ENCODE measurements around the gene FRRS1L.

The FRRS1L gene

DNA sequence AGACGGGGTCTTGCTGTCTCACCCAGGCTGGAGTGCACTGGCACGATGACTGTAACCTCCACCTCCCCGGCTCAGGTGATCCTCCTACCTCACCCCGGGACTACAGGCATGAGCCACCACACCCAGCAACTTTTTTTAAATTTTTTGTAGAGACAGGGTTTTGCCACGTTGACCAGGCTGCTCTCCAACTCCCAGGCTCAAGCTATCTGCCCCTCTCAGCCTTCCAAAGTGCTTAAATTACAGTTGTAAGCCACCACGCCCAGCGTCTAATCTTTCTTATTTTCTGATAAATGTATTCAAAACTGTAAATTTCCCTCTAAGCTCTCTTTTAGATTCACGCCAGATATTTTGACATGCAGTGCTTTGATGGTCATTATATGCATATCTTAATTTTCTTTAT is 10.3 kb downstream of the FRRS1L start (continued):
- TF ChIP-seq TSHZ2 (CRISPR knock-in tag; IDR thresholded peaks at IDR 0.05), result no peak

GRCh38 chr9:109150925-109151545 is 16.0 kb downstream of the FRRS1L start:
- TF ChIP-seq ZC3H10 (CRISPR knock-in tag; IDR thresholded peaks at IDR 0.05), result no peak
- TF ChIP-seq SNAI2 (CRISPR knock-in tag; IDR thresholded peaks at IDR 0.05), result no peak
- no peak for TF ChIP-seq CSRNP3 (CRISPR knock-in tag; IDR thresholded peaks at IDR 0.05)
- TF ChIP-seq POU6F1 (CRISPR knock-in tag; IDR thresholded peaks at IDR 0.05; ENCODE audit: borderline replicate concordance, low read depth), result no peak
- no peak for TF ChIP-seq OSR1 (CRISPR knock-in tag; IDR thresholded peaks at IDR 0.05)
- no peak for TF ChIP-seq ESRRG (CRISPR knock-in tag; IDR thresholded peaks at IDR 0.05)
- no peak for TF ChIP-seq GLIS3 (CRISPR knock-in tag; IDR thresholded peaks at IDR 0.05)
- no peak for TF ChIP-seq ZNF70 (CRISPR knock-in tag; IDR thresholded peaks at IDR 0.05)
- ATAC-seq, result no peak

DNA sequence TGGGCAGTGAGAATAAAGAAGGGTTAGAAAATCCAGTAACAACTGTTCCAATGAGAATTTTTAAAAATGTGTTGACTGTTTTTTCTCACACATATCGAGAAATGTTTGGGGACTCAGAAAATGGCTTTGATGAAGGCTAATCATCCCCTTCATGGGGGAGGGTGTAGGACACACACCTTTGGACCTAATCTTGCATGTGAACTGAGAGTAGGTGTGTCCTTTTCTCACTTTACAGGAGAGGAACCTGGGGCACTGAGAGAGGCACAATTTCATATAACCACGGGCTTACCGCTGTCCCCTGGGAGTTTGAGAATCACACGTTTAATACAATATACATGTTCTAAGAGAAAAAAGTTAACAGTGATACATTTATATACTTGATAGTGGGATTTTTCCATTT is 17.3 kb downstream of the FRRS1L start:
- TF ChIP-seq RARB (CRISPR knock-in tag; IDR thresholded peaks at IDR 0.05), result no peak
- TF ChIP-seq ZNF8 (CRISPR knock-in tag; IDR thresholded peaks at IDR 0.05), result no peak
- TF ChIP-seq TSHZ2 (CRISPR knock-in tag; IDR thresholded peaks at IDR 0.05), result no peak
- no peak for ATAC-seq

DNA sequence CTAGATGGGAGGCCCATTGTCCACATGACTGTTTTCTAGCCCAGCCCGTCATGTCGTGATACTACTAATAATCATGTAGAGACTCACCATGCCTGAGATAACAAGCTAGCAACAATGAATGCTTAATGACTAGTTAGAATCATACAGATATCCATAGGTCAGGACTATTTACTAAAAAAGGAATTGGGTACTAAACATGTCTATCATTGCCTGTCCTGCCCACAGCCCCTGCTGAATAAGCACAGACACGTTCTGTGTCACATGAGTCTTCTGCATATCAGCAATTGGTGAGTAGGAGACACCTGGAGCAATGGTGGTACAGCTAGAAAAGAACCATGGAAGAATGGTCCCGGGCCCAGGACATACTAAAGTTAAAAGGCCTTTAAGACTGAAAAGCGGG is 18.0 kb downstream of the FRRS1L start:
- no peak for ATAC-seq
- TF ChIP-seq TCF4 (CRISPR knock-in tag; IDR thresholded peaks at IDR 0.05; ENCODE audit: borderline replicate concordance) (no peak), BACH2 (CRISPR knock-in tag; IDR thresholded peaks at IDR 0.05; ENCODE audit: borderline replicate concordance) (no peak), PPARA (CRISPR knock-in tag; IDR thresholded peaks at IDR 0.05; ENCODE audit: borderline replicate concordance) (no peak)

- no peak for ATAC-seq
- no peak for TF ChIP-seq PPARA (CRISPR knock-in tag; IDR thresholded peaks at IDR 0.05; ENCODE audit: borderline replicate concordance)
- TF ChIP-seq SNAI2 (CRISPR knock-in tag; IDR thresholded peaks at IDR 0.05), result no peak
- TF ChIP-seq CSDC2 (CRISPR knock-in tag; IDR thresholded peaks at IDR 0.05), result no peak
- TF ChIP-seq ISL1 (CRISPR knock-in tag; IDR thresholded peaks at IDR 0.05), result no peak
- no peak for TF ChIP-seq TOX (CRISPR knock-in tag; IDR thresholded peaks at IDR 0.05; ENCODE audit: borderline replicate concordance)
- no peak for TF ChIP-seq ESRRG (CRISPR knock-in tag; IDR thresholded peaks at IDR 0.05)
- TF ChIP-seq ZNF565 (CRISPR knock-in tag; conservative IDR thresholded peaks at IDR 0.05; ENCODE audit: low read depth), result no peak
- no peak for TF ChIP-seq ZFP30 (CRISPR knock-in tag; IDR thresholded peaks at IDR 0.05)
- TF ChIP-seq, protein P1, sequence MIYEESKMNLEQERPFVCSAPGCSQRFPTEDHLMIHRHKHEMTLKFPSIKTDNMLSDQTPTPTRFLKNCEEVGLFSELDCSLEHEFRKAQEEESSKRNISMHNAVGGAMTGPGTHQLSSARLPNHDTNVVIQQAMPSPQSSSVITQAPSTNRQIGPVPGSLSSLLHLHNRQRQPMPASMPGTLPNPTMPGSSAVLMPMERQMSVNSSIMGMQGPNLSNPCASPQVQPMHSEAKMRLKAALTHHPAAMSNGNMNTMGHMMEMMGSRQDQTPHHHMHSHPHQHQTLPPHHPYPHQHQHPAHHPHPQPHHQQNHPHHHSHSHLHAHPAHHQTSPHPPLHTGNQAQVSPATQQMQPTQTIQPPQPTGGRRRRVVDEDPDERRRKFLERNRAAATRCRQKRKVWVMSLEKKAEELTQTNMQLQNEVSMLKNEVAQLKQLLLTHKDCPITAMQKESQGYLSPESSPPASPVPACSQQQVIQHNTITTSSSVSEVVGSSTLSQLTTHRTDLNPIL (CRISPR knock-in tag; IDR thresholded peaks at IDR 0.05; ENCODE audit: low read depth), result no peak
- TF ChIP-seq RARB (CRISPR knock-in tag; IDR thresholded peaks at IDR 0.05), result no peak
- TF ChIP-seq POU6F1 (CRISPR knock-in tag; IDR thresholded peaks at IDR 0.05; ENCODE audit: borderline replicate concordance, low read depth), result no peak
- TF ChIP-seq GLIS3 (CRISPR knock-in tag; IDR thresholded peaks at IDR 0.05), result no peak
- TF ChIP-seq ZC3H10 (CRISPR knock-in tag; IDR thresholded peaks at IDR 0.05), result no peak
- TF ChIP-seq PATZ1 (CRISPR knock-in tag; IDR thresholded peaks at IDR 0.05; ENCODE audit: borderline replicate concordance), result no peak
- TF ChIP-seq TCF4 (CRISPR knock-in tag; IDR thresholded peaks at IDR 0.05; ENCODE audit: borderline replicate concordance), result no peak
These were observed 22.0 kb downstream of the FRRS1L start for GRCh38 chr9:109145051-109145450.

Data from SK-N-SH treated with all-trans-retinoic acid at 6 μM for 48 hours (cell line).